Measurements from ENCODE around the gene LGR5. TPM values are rescaled to one million over a fixed set of nuclear protein-coding genes. Genes with fewer than 3 reads are reported as not detected.

LGR5 gene
- total RNA-seq, 4 donors from 2014 or later = 8.7 to 40.1 (median 24.3) TPM

DNA sequence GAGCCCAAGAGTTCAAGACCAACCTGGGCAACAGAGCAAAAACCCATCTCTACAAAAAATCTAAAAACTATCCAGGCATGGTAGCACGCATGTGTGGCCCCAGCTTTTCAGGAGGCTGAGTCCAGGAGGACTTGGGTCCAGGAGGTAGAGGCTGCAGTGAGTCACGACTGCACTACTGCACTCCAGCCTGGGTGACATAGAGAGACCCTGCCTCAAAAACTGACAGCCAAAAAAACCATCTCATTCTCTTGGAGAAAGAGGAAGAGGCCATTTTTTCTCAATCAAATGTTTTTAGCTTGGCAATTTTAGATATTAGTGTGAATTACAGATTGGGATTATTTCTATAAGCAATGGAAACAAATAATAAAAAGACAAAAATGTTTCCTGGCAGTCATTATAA lies 185.9 kb downstream of the LGR5 start:
- Histone ChIP-seq H3K27me3 (no peaks in the 10 kb centered on the region), H3K4me3 (no peak overlapping the region), H3K27ac (no peak overlapping the region), H3K36me3 (peaks cover 0 to 96% of the 10 kb centered on the region in 2 donors), H3K4me1 (no peaks in the 10 kb centered on the region), H3K9me3 (no peaks in the 10 kb centered on the region)
- intact Hi-C loops (cut with DNase I; ENCODE audit: low total_unique reads) (no loop called here), in situ Hi-C loops (cut with MboI; ENCODE audit: low sequenced_read_pairs in 4 of 4) (loop anchor here in 1 of 4 donors (25.0 kb wide), 2 partner anchors 213 to 262 kb away; no protein-coding TSS in a partner anchor)
- no peak for DNase-seq
- ATAC-seq = no peak
- TF ChIP-seq, protein P1, sequence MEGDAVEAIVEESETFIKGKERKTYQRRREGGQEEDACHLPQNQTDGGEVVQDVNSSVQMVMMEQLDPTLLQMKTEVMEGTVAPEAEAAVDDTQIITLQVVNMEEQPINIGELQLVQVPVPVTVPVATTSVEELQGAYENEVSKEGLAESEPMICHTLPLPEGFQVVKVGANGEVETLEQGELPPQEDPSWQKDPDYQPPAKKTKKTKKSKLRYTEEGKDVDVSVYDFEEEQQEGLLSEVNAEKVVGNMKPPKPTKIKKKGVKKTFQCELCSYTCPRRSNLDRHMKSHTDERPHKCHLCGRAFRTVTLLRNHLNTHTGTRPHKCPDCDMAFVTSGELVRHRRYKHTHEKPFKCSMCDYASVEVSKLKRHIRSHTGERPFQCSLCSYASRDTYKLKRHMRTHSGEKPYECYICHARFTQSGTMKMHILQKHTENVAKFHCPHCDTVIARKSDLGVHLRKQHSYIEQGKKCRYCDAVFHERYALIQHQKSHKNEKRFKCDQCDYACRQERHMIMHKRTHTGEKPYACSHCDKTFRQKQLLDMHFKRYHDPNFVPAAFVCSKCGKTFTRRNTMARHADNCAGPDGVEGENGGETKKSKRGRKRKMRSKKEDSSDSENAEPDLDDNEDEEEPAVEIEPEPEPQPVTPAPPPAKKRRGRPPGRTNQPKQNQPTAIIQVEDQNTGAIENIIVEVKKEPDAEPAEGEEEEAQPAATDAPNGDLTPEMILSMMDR (IDR thresholded peaks at IDR 0.05 in 4 of 5, conservative IDR thresholded peaks at IDR 0.05 in 1 of 5) = no peak
- TF ChIP-seq POLR2A (IDR thresholded peaks at IDR 0.05) = no peak

DNA sequence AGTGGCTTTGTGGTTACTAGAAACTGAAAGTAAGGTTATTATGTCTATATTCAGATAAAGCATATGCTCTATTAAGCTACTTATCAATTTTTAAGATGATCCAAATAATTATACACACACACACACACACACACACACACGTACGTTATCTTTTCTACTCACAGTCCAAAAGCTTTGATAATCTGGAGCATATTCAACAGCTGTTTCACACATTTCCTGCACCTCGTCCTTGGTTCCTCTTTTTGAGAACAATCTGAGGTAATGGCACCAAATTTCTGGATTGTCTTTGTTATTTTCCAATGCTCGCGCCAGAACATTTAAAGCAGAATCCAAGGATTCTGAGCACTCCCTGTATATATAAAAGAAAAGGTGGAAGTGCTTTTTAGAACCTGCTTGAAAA lies 186.5 kb downstream of the LGR5 start:
- no peak for DNase-seq
- intact Hi-C loops (cut with DNase I; ENCODE audit: low total_unique reads) = no loop called here

DNA sequence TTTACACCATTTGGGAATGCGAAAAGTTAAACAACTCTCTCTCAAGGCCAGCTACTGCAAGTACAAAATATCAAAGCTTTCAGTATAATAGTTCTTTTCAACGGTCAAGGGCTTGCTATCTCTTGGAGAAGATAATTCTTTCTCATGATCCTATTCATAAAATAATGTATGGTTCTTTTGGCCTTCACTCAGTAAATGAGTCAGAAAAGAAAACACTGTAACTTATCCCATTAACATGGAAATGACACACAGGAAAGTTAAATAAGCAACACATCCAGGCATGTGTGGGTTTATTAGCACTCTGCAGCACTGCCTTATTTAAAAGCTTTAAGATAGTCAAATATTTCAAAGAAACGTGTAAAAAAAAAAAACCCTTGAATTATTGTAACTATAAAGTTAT lies 187.2 kb downstream of the LGR5 start:
- no peaks in the 10 kb centered on the region for H3K27me3 ChIP-seq
- ATAC-seq = no peak
- in situ Hi-C loops (cut with MboI; ENCODE audit: low sequenced_read_pairs in 4 of 4) = loop anchor here in 1 of 4 donors (25.0 kb wide), 2 partner anchors 214 to 261 kb away; no protein-coding TSS in a partner anchor
- no peaks in the 10 kb centered on the region for H3K9me3 ChIP-seq
- H3K4me3 ChIP-seq = no peak overlapping the region
- no peak for DNase-seq
- intact Hi-C loops (cut with DNase I; ENCODE audit: low total_unique reads) = no loop called here
- H3K36me3 ChIP-seq = peaks cover 0 to 94% of the 10 kb centered on the region in 2 donors
- no peaks in the 10 kb centered on the region for H3K4me1 ChIP-seq
- TF ChIP-seq, protein P1 (IDR thresholded peaks at IDR 0.05 in 4 of 5, conservative IDR thresholded peaks at IDR 0.05 in 1 of 5) = no peak
- TF ChIP-seq POLR2A (IDR thresholded peaks at IDR 0.05) = no peak
- no peak overlapping the region for H3K27ac ChIP-seq

More for the DNA sequence above, 186.5 kb downstream of the LGR5 start:
- no peak overlapping the region for H3K4me3 ChIP-seq
- peaks cover 0 to 97% of the 10 kb centered on the region in 2 donors for H3K36me3 ChIP-seq
- H3K27ac ChIP-seq = no peak overlapping the region
- H3K27me3 ChIP-seq = no peaks in the 10 kb centered on the region
- no peak for TF ChIP-seq POLR2A (IDR thresholded peaks at IDR 0.05)
- TF ChIP-seq, protein P1 (IDR thresholded peaks at IDR 0.05 in 4 of 5, conservative IDR thresholded peaks at IDR 0.05 in 1 of 5) = no peak
- H3K9me3 ChIP-seq = no peaks in the 10 kb centered on the region
- in situ Hi-C loops (cut with MboI; ENCODE audit: low sequenced_read_pairs in 4 of 4) = loop anchor here in 1 of 4 donors (25.0 kb wide), 2 partner anchors 214 to 261 kb away; no protein-coding TSS in a partner anchor
- no peaks in the 10 kb centered on the region for H3K4me1 ChIP-seq
- ATAC-seq = no peak

DNA sequence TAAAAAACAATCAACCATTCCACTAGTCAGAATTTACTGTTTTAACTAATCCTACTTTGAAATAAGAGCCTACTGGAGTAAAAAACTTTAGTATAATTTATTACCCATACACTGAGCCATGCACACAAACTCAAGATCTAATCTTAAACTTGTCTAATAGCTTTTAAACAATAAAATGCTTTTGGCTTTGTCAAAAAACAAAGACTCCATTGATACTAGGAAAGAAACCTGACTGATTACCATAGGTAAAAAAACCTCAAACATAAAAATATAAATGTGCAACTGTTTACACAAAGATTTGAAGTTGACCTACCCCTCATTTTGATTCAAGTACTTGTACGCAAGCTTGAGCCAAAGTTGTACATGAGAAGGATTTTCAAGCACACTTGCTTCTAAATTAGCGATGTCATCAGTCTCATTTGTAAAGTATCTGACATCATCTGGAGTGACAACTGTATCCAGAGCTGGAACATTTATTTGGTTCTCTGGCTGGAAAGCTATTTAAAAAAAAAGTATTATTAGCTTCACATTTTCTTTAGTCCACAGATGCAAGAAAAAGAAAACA lies 187.9 kb downstream of the LGR5 start:
- Histone ChIP-seq H3K4me1 (no peaks in the 10 kb centered on the region), H3K9me3 (no peaks in the 10 kb centered on the region), H3K27me3 (no peaks in the 10 kb centered on the region), H3K36me3 (peaks cover 0 to 94% of the 10 kb centered on the region in 2 donors), H3K4me3 (no peak overlapping the region), H3K27ac (no peak overlapping the region)
- intact Hi-C loops (cut with DNase I; ENCODE audit: low total_unique reads) (no loop called here), in situ Hi-C loops (cut with MboI; ENCODE audit: low sequenced_read_pairs in 4 of 4) (loop anchor here in 1 of 4 donors (25.0 kb wide), 2 partner anchors 215 to 260 kb away; no protein-coding TSS in a partner anchor)
- DNase-seq (no peak), ATAC-seq (no peak)
- TF ChIP-seq, protein P1 (IDR thresholded peaks at IDR 0.05 in 4 of 5, conservative IDR thresholded peaks at IDR 0.05 in 1 of 5) = no peak
- TF ChIP-seq POLR2A (IDR thresholded peaks at IDR 0.05) = no peak

Other genes with a start within 250 kb of the LGR5 start
- 10 to 100 TPM in 2 of 4 donors, 1 to 10 TPM in 2; 6.5 to 26.4 (median 9.1) TPM for gene ZFC3H1, start 224.1 kb downstream of the LGR5 start, total RNA-seq
- 1 to 10 TPM in 3 of 4 donors, under 1 TPM in 1; 0.93 to 6.6 (median 3.2) TPM for gene THAP2, start 224.5 kb downstream of the LGR5 start, total RNA-seq
- 10 to 100 TPM in 3 of 4 donors, 1 to 10 TPM in 1; 9.3 to 47.0 (median 21.4) TPM for gene TMEM19, start 246.3 kb downstream of the LGR5 start, total RNA-seq